Measurements from ENCODE around the gene ZPBP2.
"Not testable (repeated sequence)": the region's sequence is repeated elsewhere in the genome, so short reads cannot be mapped to it uniquely, and the experiment has no call there.

The ZPBP2 gene

DNA sequence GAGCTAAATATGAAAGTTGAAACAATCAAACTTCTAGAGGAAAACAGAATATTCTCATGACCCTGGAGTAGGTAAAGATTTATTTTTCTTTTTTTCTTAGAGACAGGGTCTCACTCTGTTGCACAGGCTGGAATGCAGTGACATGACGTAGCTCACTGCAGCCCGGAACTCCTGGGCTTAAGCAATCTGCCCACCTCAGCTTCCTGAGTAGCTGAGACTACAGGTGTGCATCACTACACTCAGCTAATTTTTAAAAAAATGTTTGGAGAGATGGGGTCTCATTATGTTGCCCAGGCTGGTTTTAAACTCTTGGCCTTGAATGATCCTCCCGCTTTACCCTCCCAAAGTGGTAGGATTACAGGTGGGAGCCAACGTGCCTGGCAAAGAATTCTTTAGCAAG, 19.4 kb upstream of the ZPBP2 start:
- H3K4me3 ChIP-seq (ENCODE audit: low read depth, low read length) = no peak overlapping the region
- DNase-seq (ENCODE audit: low read depth) = no peak
- no peak for TF ChIP-seq POLR2A (IDR thresholded peaks at IDR 0.05; ENCODE audit: extremely low read depth, insufficient read length)
- TF ChIP-seq, protein P1, sequence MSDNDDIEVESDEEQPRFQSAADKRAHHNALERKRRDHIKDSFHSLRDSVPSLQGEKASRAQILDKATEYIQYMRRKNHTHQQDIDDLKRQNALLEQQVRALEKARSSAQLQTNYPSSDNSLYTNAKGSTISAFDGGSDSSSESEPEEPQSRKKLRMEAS (IDR thresholded peaks at IDR 0.05; ENCODE audit: low read depth, low read length) = no peak
- TF ChIP-seq, protein P2, sequence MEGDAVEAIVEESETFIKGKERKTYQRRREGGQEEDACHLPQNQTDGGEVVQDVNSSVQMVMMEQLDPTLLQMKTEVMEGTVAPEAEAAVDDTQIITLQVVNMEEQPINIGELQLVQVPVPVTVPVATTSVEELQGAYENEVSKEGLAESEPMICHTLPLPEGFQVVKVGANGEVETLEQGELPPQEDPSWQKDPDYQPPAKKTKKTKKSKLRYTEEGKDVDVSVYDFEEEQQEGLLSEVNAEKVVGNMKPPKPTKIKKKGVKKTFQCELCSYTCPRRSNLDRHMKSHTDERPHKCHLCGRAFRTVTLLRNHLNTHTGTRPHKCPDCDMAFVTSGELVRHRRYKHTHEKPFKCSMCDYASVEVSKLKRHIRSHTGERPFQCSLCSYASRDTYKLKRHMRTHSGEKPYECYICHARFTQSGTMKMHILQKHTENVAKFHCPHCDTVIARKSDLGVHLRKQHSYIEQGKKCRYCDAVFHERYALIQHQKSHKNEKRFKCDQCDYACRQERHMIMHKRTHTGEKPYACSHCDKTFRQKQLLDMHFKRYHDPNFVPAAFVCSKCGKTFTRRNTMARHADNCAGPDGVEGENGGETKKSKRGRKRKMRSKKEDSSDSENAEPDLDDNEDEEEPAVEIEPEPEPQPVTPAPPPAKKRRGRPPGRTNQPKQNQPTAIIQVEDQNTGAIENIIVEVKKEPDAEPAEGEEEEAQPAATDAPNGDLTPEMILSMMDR (IDR thresholded peaks at IDR 0.05; ENCODE audit: low read depth, low read length) = no peak
- TF ChIP-seq MYC (IDR thresholded peaks at IDR 0.05; ENCODE audit: low read depth, low read length) = no peak

DNA sequence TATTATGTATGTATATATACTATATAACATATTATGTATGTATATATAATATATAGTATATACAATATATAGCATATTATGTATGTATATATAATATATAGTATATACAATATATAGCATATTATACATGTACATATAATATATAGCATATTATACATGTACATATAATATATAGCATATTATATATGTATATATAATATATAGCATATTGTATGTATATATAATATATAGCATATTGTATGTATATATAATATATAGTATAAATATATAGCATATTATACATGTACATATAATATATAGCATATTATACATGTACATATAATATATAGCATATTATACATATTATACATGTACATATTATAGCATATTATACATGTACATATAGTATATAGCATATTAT, 17.8 kb upstream of the ZPBP2 start:
- DNase-seq (ENCODE audit: low read depth) = not testable (repeated sequence)

DNA sequence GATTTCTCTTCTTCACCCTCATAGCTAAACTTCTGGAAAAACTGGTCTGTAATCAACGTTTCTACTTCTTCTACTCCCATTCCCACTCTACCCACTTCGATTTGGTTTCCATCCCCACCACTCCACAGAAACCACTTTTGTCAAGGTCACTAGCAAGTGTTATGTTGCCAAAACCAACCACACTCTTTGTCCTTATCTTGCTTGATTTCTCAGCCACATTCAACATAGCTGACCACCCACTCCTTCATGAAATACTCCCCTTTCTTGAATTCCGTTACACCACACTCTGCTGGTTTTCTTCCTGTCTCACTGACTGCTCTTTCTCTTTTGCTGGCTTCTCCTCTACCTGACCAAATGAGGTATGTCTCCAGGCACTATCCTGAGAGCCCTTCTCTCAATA, 15.8 kb upstream of the ZPBP2 start:
- TF ChIP-seq MYC (IDR thresholded peaks at IDR 0.05; ENCODE audit: low read depth, low read length) = peak; percentile 49; the same call in 1 of the 2 replicates
- TF ChIP-seq, protein P2 (IDR thresholded peaks at IDR 0.05; ENCODE audit: low read depth, low read length) = no peak
- TF ChIP-seq, protein P1 (IDR thresholded peaks at IDR 0.05; ENCODE audit: low read depth, low read length) = 0 out of 2 replicates have a peak, but pooled peaks have one; percentile 12
- no peak for TF ChIP-seq POLR2A (IDR thresholded peaks at IDR 0.05; ENCODE audit: extremely low read depth, insufficient read length)
- H3K4me3 ChIP-seq (ENCODE audit: low read depth, low read length) = peak overlapping the region; percentile 17
- peak; percentile 81 for DNase-seq (ENCODE audit: low read depth)

More for the DNA sequence above, 17.8 kb upstream of the ZPBP2 start:
- H3K4me3 ChIP-seq (ENCODE audit: low read depth, low read length) = not testable (repeated sequence)

DNA sequence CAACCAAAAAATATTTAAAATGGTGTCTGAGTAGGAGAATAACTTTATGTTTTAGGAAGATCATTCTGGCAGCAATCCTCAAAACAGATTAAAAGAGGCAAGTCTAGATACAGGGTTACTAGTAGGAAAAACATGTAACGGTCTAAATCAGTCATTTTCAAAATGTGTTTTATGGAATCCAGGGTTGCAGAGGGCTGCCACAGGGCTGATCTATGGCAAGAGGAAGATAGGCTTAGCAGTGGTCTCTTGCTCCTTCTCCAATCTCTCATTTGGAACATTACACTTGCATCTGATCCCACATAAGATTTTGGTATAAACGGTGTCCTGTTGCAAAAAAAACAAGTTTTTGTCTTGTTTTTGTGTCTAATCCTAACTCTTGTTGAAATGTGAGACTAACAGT, 13.1 kb upstream of the ZPBP2 start:
- H3K4me3 ChIP-seq (ENCODE audit: low read depth, low read length) = no peak overlapping the region
- TF ChIP-seq, protein P2 (IDR thresholded peaks at IDR 0.05; ENCODE audit: low read depth, low read length) = no peak
- TF ChIP-seq POLR2A (IDR thresholded peaks at IDR 0.05; ENCODE audit: extremely low read depth, insufficient read length) (no peak), MYC (IDR thresholded peaks at IDR 0.05; ENCODE audit: low read depth, low read length) (no peak)
- TF ChIP-seq, protein P1 (IDR thresholded peaks at IDR 0.05; ENCODE audit: low read depth, low read length) = no peak
- no peak for DNase-seq (ENCODE audit: low read depth)

DNA sequence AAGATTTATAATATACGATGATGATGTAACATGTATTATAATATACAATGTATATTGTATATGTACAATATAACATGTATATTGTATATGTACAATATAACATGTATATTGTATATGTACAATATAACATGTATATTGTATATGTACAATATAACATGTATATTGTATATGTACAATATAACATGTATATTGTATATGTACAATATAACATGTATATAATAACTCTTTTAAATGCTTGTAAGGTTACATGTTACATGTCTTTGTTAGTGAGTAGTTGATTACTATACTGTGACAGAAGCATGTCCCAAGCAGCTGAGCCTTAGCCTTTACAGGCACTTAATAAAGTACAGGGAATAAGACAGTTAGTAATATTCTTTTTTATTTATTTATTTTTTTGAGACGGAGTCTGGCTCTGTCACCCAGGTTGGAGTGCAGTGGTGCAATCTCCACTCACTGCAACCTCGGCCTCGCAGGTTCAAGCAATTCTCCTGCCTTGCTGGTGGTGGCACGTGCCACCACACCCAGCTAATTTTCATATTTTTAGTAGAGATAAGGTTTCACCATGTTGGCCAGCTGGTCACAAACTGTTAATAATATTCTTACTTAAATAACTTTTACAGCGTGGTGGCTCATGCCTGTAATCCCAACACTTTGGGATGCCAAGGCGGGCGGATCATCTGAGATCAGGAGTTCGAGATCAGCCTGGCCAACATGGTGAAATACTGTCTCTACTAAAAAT, 11.9 kb upstream of the ZPBP2 start:
- not testable (repeated sequence) for DNase-seq (ENCODE audit: low read depth); H3K4me3 ChIP-seq (ENCODE audit: low read depth, low read length)

DNA sequence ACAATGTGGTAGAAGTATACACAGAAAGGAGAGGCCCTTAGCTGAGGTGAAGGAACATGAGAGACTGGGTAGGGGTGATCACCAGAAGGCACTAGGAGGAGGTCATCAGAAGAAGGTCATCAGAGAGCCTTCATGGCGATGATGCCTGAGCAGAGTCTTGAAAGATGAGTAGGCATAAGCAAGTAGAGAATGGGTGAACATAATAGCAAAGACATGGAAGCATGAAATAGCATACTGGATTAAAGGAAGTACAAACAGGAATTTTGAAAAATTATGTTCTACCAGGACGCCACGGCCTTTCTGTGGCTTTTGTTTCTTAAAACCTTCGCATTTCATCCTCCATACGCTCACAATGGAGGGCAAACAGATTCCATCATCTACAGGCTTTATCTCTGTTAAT, 6.8 kb upstream of the ZPBP2 start:
- no peak overlapping the region for H3K4me3 ChIP-seq (ENCODE audit: low read depth, low read length)
- DNase-seq (ENCODE audit: low read depth) = no peak
- TF ChIP-seq, protein P1 (IDR thresholded peaks at IDR 0.05; ENCODE audit: low read depth, low read length) = no peak
- TF ChIP-seq, protein P2 (IDR thresholded peaks at IDR 0.05; ENCODE audit: low read depth, low read length) = no peak

DNA sequence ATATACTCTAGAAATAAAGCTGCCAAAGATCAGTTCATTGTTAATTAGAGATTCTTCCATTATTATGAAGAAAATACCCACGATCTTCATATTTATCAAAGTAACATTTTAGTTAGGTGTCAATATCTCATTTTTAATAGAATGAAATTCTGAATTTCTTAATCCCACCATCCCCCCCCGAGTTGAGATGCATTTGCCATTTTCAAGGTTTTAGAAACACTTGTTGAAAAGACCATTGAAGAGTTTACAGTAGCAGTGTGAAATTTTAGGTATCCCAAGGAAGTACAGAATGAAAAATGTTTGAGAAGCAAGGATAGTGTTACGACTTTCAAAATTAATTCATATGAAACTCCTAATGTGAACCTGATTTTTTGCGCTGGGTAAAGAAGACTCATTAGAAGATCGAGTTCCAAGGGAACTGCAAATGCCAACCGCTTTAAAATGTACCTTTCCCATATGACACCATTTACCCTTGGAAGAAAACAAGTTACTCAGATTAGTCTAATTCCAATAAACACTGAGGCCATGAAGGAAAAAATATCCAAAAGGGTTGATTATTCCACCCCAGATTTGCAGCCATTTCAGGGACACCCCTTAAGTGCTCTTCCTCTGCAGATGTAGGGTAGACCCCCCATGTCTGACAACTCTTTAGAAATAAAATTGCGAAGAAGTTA, 4.6 kb upstream of the ZPBP2 start:
- no peak for DNase-seq (ENCODE audit: low read depth)
- no peak for TF ChIP-seq POLR2A (IDR thresholded peaks at IDR 0.05; ENCODE audit: extremely low read depth, insufficient read length)
- TF ChIP-seq, protein P2 (IDR thresholded peaks at IDR 0.05; ENCODE audit: low read depth, low read length) = no peak
- TF ChIP-seq MYC (IDR thresholded peaks at IDR 0.05; ENCODE audit: low read depth, low read length) = no peak
- TF ChIP-seq, protein P1 (IDR thresholded peaks at IDR 0.05; ENCODE audit: low read depth, low read length) = no peak
- H3K4me3 ChIP-seq (ENCODE audit: low read depth, low read length) = peak overlapping the region; percentile 52
